Naive thymus-derived CD4-positive, alpha-beta T cell (primary cell): ENCODE data around the gene USP27X. TPM values are rescaled to one million over a fixed set of nuclear protein-coding genes. Genes with fewer than 3 reads are reported as not detected.

Experiments
- ATAC-seq: fragments of 150-1000 bp; cut with Tn5 transposase; 2 replicates; pipeline ENCODE4 v1.10.0; 2021; ENCODE audit warnings: mild to moderate bottlenecking, moderate library complexity
- CTCF ChIA-PET: fragments of 350-600 bp; sonication (Branson Sonifier 250); formaldehyde crosslinking; loops from one replicate; lab custom pipeline; 2021; ENCODE audit warnings: antibody characterized with exemption; lab: Charles Lee
- POLR2A ChIA-PET: fragments of 350-600 bp; sonication (Branson Sonifier 250); formaldehyde crosslinking; loops from one replicate; lab custom pipeline; 2021; ENCODE audit warnings: antibody characterized with exemption, inconsistent platforms; lab: Charles Lee
- DNase-seq, 9 donors: peaks; one replicate each; pipeline versions ENCODE4 v3.0.0 to v3.0.0-alpha.2; 2020 to 2022; ENCODE audit warnings: mixed read lengths in 1 of 9
- H3K27ac ChIP-seq: one replicate; pipeline ENCODE4 v1.7.0; 2013; ENCODE audit warnings: mild to moderate bottlenecking, low read depth, low read length, moderate library complexity
- H3K27me3 ChIP-seq, 2 donors: one replicate each; pipeline ENCODE4 v1.7.0; 2013; ENCODE audit warnings: low read length in 2 of 2, mild to moderate bottlenecking in 2 of 2, moderate library complexity in 2 of 2; ENCODE audit not compliant: control insufficient read depth in 2 of 2, insufficient read depth in 2 of 2
- H3K36me3 ChIP-seq, 3 experiments: 1 replicate in 2 of 3; 2 replicates in 1 of 3; pipeline ENCODE4 v1.7.0; 2013; ENCODE audit warnings: low read length in 3 of 3, mild to moderate bottlenecking in 3 of 3, moderate library complexity in 1 of 3; ENCODE audit not compliant: insufficient read depth in 3 of 3, control insufficient read depth in 2 of 3
- H3K4me1 ChIP-seq, 2 donors: one replicate each; pipeline ENCODE4 v1.7.0; 2013; ENCODE audit warnings: low read length in 2 of 2, mild to moderate bottlenecking in 2 of 2, moderate library complexity in 1 of 2; ENCODE audit not compliant: control insufficient read depth in 2 of 2, insufficient read depth in 2 of 2
- H3K4me3 ChIP-seq: 2 replicates; pipeline ENCODE4 v1.7.0; 2013; ENCODE audit warnings: mild to moderate bottlenecking, low read length
- H3K9me3 ChIP-seq, 3 experiments: 1 replicate in 2 of 3; 2 replicates in 1 of 3; pipeline ENCODE4 v1.7.0; 2013; ENCODE audit warnings: low read length in 3 of 3; ENCODE audit not compliant: control insufficient read depth in 2 of 3
- H3K27ac Mint-ChIP-seq, 9 donors: one replicate each; pipeline ENCODE4 v1.8.0; 2020 to 2022; ENCODE audit warnings: mixed read lengths in 9 of 9, mild to moderate bottlenecking in 8 of 9, moderate library complexity in 5 of 9, inconsistent platforms in 2 of 9
- H3K27me3 Mint-ChIP-seq, 5 donors: one replicate each; pipeline ENCODE4 v1.8.0; 2021 to 2022; ENCODE audit warnings: mixed read lengths in 5 of 5, mild to moderate bottlenecking in 1 of 5
- H3K36me3 Mint-ChIP-seq, 5 donors: one replicate each; pipeline ENCODE4 v1.8.0; 2020 to 2022; ENCODE audit warnings: mixed read lengths in 5 of 5, mild to moderate bottlenecking in 3 of 5, inconsistent platforms in 1 of 5
- H3K4me1 Mint-ChIP-seq, 7 donors: one replicate each; pipeline ENCODE4 v1.8.0; 2020 to 2022; ENCODE audit warnings: mixed read lengths in 7 of 7, mild to moderate bottlenecking in 3 of 7, inconsistent platforms in 1 of 7
- H3K4me3 Mint-ChIP-seq, 10 donors: one replicate each; pipeline ENCODE4 v1.8.0; 2020 to 2022; ENCODE audit warnings: mild to moderate bottlenecking in 10 of 10, mixed read lengths in 10 of 10, moderate library complexity in 6 of 10, inconsistent platforms in 2 of 10
- H3K9me3 Mint-ChIP-seq, 11 donors: one replicate each; pipeline ENCODE4 v1.8.0; 2020 to 2022; ENCODE audit warnings: mixed read lengths in 11 of 11, mild to moderate bottlenecking in 4 of 11, inconsistent platforms in 1 of 11, moderate library complexity in 1 of 11
- intact Hi-C, 2 donors: fragments of 100-400 bp; cut with micrococcal nuclease; formaldehyde crosslinking; loops; one replicate each; pipeline ENCODE4 v1.15.1; 2023
- polyA plus RNA-seq, 2 donors: library from polyadenylated mRNA; unstranded; fragments of 300-500 nt; fragmentation: Illumina TruSeq; gene quantifications; one replicate each; pipeline ENCODE4 v1.2.3, GENCODE V29; 2021
- total RNA-seq, 6 experiments: library from RNA in 5 of 6; stranded (reverse) in 5 of 6; gene quantifications; 1 replicate in 5 of 6; 2 replicates in 1 of 6; pipeline ENCODE4 v1.2.3 and lab custom pipeline; 2021 to 2026

The USP27X gene
- total and polyA plus RNA-seq, 7 experiments from 2014 or later = 0.97 to 9.4 (median 3.0) TPM

DNA sequence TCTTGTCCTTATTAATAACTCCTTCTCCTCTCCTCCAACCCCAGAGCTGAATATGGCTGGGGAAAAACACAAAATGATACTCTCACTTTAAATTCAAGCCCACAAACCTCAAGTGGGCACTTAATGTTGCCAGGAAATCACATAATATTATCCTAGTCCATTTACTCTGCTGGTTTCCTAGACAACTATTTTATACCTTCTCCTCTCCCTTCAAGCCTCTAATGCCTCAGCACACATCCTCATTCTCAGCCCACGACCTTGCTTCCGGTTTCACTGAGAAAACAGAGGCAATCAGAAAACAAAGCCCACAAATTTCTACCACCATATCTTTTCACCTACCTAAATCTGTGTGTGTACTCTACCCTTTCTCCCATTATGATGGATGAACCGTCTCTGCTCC is 31.1 kb downstream of the USP27X start:
- no peak overlapping the region for H3K27ac ChIP-seq
- Mint-ChIP-seq H3K27me3 (peaks cover 0 to 7% (median 0%) of the 10 kb centered on the region in 5 donors), H3K4me3 (peak overlapping the region in 3 of 10 donors; percentile 26 to 42 (median 32)), H3K4me1 (peaks cover 9 to 23% (median 17%) of the 10 kb centered on the region in 7 donors), H3K9me3 (peaks cover 0 to 1% (median 0%) of the 10 kb centered on the region in 11 donors), H3K36me3 (no peaks in the 10 kb centered on the region), H3K27ac (peak overlapping the region in 8 of 9 donors; percentile 5 to 77 (median 42))
- H3K27me3 ChIP-seq = no peaks in the 10 kb centered on the region
- no peaks in the 10 kb centered on the region for H3K36me3 ChIP-seq
- H3K9me3 ChIP-seq = no peaks in the 10 kb centered on the region
- ChIA-PET CTCF (no interaction called here), POLR2A (no interaction called here)
- peak in 3 of 9 donors; percentile 14 to 25 (median 20) for DNase-seq
- peaks cover 0 to 10% of the 10 kb centered on the region in 2 donors for H3K4me1 ChIP-seq
- no peak for ATAC-seq
- intact Hi-C loops = loop anchor here in 1 of 2 donors (10.0 kb wide), 1 partner anchor 1074 kb away; no protein-coding TSS in a partner anchor
- no peak overlapping the region for H3K4me3 ChIP-seq

DNA sequence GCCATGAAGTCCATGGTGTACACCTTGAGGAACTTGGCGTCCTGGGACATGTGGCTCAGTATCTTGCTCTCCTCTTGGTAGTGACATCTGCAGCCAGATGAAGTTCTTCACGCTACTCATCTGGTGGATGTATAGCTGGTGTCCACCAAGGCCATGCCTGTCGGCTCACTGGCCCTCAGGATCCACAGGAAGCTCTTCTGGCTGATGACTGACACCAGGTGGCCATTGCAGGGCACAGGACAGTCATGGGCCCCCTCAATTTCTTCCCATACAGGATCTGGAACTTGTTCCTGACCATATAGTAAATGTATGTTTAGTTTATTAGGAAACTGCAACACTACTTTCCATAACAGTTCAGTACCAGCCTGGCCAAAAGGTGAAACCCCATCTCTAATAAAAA is 32.8 kb downstream of the USP27X start:
- ChIA-PET CTCF (no interaction called here), POLR2A (no interaction called here)
- H3K4me3 Mint-ChIP-seq = no peak overlapping the region
- H3K4me1 Mint-ChIP-seq = peaks cover 9 to 23% (median 17%) of the 10 kb centered on the region in 7 donors
- H3K27me3 Mint-ChIP-seq = peaks cover 0 to 7% (median 0%) of the 10 kb centered on the region in 5 donors
- Histone ChIP-seq H3K27me3 (no peaks in the 10 kb centered on the region), H3K4me1 (peaks cover 0 to 10% of the 10 kb centered on the region in 2 donors), H3K27ac (no peak overlapping the region), H3K4me3 (no peak overlapping the region), H3K36me3 (no peaks in the 10 kb centered on the region), H3K9me3 (no peaks in the 10 kb centered on the region)
- no peak for DNase-seq
- H3K27ac Mint-ChIP-seq = no peak overlapping the region
- no peaks in the 10 kb centered on the region for H3K36me3 Mint-ChIP-seq
- ATAC-seq = no peak
- intact Hi-C loops = loop anchor here in 1 of 2 donors (10.0 kb wide), 1 partner anchor 1073 kb away; no protein-coding TSS in a partner anchor
- peaks cover 0 to 1% (median 0%) of the 10 kb centered on the region in 11 donors for H3K9me3 Mint-ChIP-seq

DNA sequence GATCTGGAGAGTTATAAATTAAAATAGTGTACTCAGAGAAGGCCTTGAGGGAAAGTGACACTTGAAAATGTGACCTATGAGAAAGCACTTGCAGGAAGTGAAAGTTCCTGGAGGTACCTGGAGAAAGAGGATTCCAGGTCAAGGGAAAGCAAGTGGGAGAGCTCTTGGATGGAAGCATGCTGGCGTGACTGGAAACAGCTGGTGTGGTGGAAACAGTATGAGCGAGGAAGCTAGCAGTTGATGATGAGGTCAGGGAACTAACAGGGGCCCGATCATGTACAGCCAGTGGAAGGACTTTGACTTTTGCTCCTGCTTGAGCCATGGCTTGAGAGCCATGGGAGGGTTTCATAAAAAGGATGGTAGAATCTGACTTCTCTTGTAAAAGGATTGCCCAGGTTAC is 33.6 kb downstream of the USP27X start:
- Histone ChIP-seq H3K4me3 (no peak overlapping the region), H3K36me3 (no peaks in the 10 kb centered on the region), H3K27ac (no peak overlapping the region), H3K4me1 (peaks cover 0 to 10% of the 10 kb centered on the region in 2 donors), H3K9me3 (no peaks in the 10 kb centered on the region), H3K27me3 (no peaks in the 10 kb centered on the region)
- no peak for DNase-seq
- POLR2A ChIA-PET = no interaction called here
- no peak overlapping the region for H3K4me3 Mint-ChIP-seq
- H3K36me3 Mint-ChIP-seq = no peaks in the 10 kb centered on the region
- peaks cover 0 to 7% (median 0%) of the 10 kb centered on the region in 5 donors for H3K27me3 Mint-ChIP-seq
- intact Hi-C loops = loop anchor here in 1 of 2 donors (10.0 kb wide), 1 partner anchor 1072 kb away; no protein-coding TSS in a partner anchor
- peaks cover 0 to 1% (median 0%) of the 10 kb centered on the region in 11 donors for H3K9me3 Mint-ChIP-seq
- H3K4me1 Mint-ChIP-seq = peaks cover 9 to 25% (median 17%) of the 10 kb centered on the region in 7 donors
- CTCF ChIA-PET = no interaction called here
- no peak for ATAC-seq
- no peak overlapping the region for H3K27ac Mint-ChIP-seq

DNA sequence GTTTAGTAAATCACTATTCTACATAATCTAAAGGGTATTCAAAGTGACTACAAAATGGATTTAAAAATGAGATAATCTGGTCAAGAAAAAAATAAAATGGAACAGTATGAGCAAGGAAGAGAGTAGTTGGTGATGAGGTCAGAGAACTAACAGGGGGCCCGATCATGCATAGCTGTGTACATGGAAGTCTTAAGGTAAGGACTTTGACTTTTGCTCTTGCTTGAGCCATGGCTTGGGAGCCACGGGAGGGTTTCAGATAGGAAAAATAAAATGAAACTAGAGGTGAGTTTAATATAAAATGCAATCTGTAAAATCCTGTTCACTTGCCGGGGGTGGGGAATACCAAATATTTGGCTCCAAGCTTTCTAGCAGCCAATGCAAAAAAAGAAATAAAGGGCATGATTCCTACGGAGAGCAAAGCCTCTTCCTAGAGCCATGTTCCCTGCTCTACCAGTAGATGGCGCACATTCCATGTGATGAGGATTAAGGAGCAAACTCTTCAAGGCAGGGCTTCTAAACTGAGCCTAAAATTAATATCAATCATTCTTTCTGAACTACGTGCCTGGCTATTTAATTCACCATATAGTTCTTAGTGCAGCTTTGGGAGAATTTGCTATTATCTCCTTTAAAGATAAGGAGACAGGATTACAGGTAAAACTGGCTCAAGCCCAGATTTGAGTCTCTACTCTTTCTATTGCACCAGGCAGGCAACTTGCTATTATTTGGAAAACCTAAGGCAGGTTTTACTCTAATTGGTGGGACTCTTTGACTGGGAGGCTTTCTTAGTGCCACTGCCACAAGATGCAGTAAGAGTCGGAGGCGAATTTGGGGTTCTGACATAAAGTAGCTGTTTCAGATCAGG is 36.3 kb downstream of the USP27X start:
- H3K4me1 Mint-ChIP-seq = peaks cover under 1 to 8% (median 3%) of the 10 kb centered on the region in 7 donors

DNA sequence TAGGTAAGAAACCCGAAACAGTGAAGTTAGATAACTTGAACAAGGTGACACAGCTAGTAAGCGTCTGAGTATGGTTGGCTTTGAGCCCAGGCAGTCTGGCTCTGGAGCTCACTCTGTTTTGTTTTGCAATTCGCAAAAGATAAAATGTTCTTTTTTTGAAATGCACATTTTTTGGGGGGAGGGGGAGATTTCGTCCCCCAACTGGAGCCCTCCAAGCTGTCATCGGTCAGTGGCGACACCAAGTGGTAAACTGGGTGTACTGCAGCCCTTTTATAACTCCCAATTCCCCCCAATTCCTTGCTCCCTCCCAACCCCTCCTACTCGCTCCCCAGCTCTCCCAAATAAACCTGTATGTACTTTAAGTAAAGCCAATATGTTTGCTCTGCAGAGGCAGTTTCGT is 40.3 kb downstream of the USP27X start:
- CTCF ChIA-PET = interaction anchor here (2.2 kb wide), 1 partner anchor 35 kb away, joined by 11 read pairs; no protein-coding TSS in a partner anchor
- intact Hi-C loops = loop anchor here (1.0 to 10.0 kb wide), 6 partner anchors 35 to 1117 kb away; partner anchors contain the start of gene HDAC6 (in 1 of the 2)
- Histone ChIP-seq H3K4me3 (no peak overlapping the region), H3K27me3 (no peaks in the 10 kb centered on the region), H3K4me1 (peaks cover 0 to 5% of the 10 kb centered on the region in 2 donors), H3K9me3 (no peaks in the 10 kb centered on the region), H3K36me3 (no peaks in the 10 kb centered on the region), H3K27ac (no peak overlapping the region)
- Mint-ChIP-seq H3K4me1 (peaks cover 0 to 14% (median 9%) of the 10 kb centered on the region in 7 donors), H3K9me3 (no peaks in the 10 kb centered on the region), H3K36me3 (no peaks in the 10 kb centered on the region), H3K4me3 (no peak overlapping the region), H3K27ac (no peak overlapping the region), H3K27me3 (no peaks in the 10 kb centered on the region)
- POLR2A ChIA-PET = no interaction called here
- DNase-seq (peak in 7 of 9 donors; percentile 2 to 41 (median 23)), ATAC-seq (no peak)

More for the DNA sequence above, 36.3 kb downstream of the USP27X start:
- Histone ChIP-seq H3K9me3 (no peaks in the 10 kb centered on the region), H3K4me3 (no peak overlapping the region), H3K4me1 (no peaks in the 10 kb centered on the region), H3K27me3 (no peaks in the 10 kb centered on the region), H3K36me3 (no peaks in the 10 kb centered on the region), H3K27ac (no peak overlapping the region)
- ChIA-PET CTCF (interaction anchor here (0.6 to 1.9 kb wide), 4 partner anchors 27 to 670 kb away, joined by 3 to 7 read pairs (median 3); no protein-coding TSS in a partner anchor), POLR2A (interaction anchor here (0.7 kb wide), 1 partner anchor 250 kb away, joined by 4 read pairs; no protein-coding TSS in a partner anchor)
- intact Hi-C loops = loop anchor here (1.0 to 10.0 kb wide), 7 partner anchors 153 to 1069 kb away; partner anchors contain the start of gene CCNB3 (in 2 of the 2)
- Mint-ChIP-seq H3K27ac (no peak overlapping the region), H3K27me3 (no peaks in the 10 kb centered on the region), H3K4me3 (no peak overlapping the region), H3K36me3 (no peaks in the 10 kb centered on the region), H3K9me3 (no peaks in the 10 kb centered on the region)
- DNase-seq = peak in 8 of 9 donors; percentile 21 to 66 (median 46)
- peak; percentile 82 for ATAC-seq

DNA sequence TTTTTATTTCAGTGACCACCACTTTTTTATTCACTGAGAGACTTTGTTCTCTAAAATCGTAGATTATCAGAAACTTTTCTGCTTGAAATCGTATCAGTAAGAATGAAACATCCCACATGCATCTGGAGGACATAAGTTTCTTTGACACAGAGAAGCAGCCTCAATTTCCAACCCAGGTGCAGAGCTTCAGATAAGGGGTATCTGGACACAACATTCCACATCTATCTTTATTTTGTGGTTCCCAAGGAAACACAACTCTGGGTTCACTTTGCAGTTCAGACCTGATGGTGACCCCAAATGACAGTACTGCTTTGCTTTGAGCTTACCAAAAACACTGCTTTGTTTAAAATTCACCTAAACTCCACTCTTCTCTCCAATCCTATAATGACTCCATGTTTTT is 41.8 kb downstream of the USP27X start:
- no peak overlapping the region for H3K4me3 ChIP-seq
- Mint-ChIP-seq H3K27me3 (no peaks in the 10 kb centered on the region), H3K36me3 (no peaks in the 10 kb centered on the region), H3K4me1 (peaks cover 0 to 16% (median 9%) of the 10 kb centered on the region in 7 donors), H3K9me3 (no peaks in the 10 kb centered on the region), H3K27ac (no peak overlapping the region), H3K4me3 (no peak overlapping the region)
- no peaks in the 10 kb centered on the region for H3K27me3 ChIP-seq
- CTCF ChIA-PET = interaction anchor here (1.4 kb wide), 1 partner anchor 37 kb away, joined by 5 read pairs; no protein-coding TSS in a partner anchor
- peaks cover 0 to 5% of the 10 kb centered on the region in 2 donors for H3K4me1 ChIP-seq
- intact Hi-C loops = loop anchor here in 1 of 2 donors (5.0 kb wide), 1 partner anchor 1119 kb away; the partner anchor contains the start of gene HDAC6
- ATAC-seq (no peak), DNase-seq (no peak)
- H3K9me3 ChIP-seq = no peaks in the 10 kb centered on the region
- POLR2A ChIA-PET = no interaction called here
- no peaks in the 10 kb centered on the region for H3K36me3 ChIP-seq
- H3K27ac ChIP-seq = no peak overlapping the region
